ENCODE measurements around the gene IVL.

The IVL gene

GRCh38 chr1:152942161-152942560, 33.8 kb downstream of the IVL start:
- no CpG with 5 or more reads among the region's 2 CpGs for WGBS (ENCODE audit: extremely low coverage, insufficient coverage, low lambda C conversion rate)

GRCh38 chr1:152946248-152946647, 37.9 kb downstream of the IVL start:
- Histone ChIP-seq H3K36me3 (ENCODE audit: control insufficient read depth, insufficient read depth, low read length) (no peaks in the 10 kb centered on the region), H3K4me3 (ENCODE audit: low read length) (no peak overlapping the region), H3K9ac (ENCODE audit: low read length) (no peak overlapping the region), H3K79me2 (ENCODE audit: control insufficient read depth, insufficient read depth, low read length) (no peaks in the 10 kb centered on the region), H3K79me1 (ENCODE audit: low read length) (no peaks in the 10 kb centered on the region), H4K8ac (ENCODE audit: low read depth, low read length) (no peak overlapping the region), H2BK15ac (replicated peaks; ENCODE audit: low read depth) (no peak overlapping the region), H2BK5ac (ENCODE audit: low read length) (no peak overlapping the region), H3K56ac (ENCODE audit: low read length) (no peak overlapping the region), H2BK120ac (ENCODE audit: low read depth, low read length) (no peak overlapping the region), H3K27me3 (ENCODE audit: insufficient read depth, low read length, poor library complexity) (no peaks in the 10 kb centered on the region), H3K4me2 (ENCODE audit: low read length) (no peak overlapping the region), H2AK5ac (ENCODE audit: low read length) (no peak overlapping the region), H3K27ac (ENCODE audit: low read depth, low read length) (no peak overlapping the region), H4K5ac (ENCODE audit: low read length) (no peak overlapping the region), H3K4ac (ENCODE audit: low read depth, low read length) (no peak overlapping the region), H3K4me1 (ENCODE audit: control insufficient read depth, low read depth, low read length) (no peaks in the 10 kb centered on the region), H3K23ac (ENCODE audit: low read length) (no peak overlapping the region), H3K18ac (ENCODE audit: low read length) (no peak overlapping the region)
- no peak for DNase-seq
- WGBS (ENCODE audit: extremely low coverage, insufficient coverage, low lambda C conversion rate): no CpG with 5 or more reads among the region's 3 CpGs

More at GRCh38 chr1:152942161-152942560, 33.8 kb downstream of the IVL start:
- no peak overlapping the region for H2BK15ac ChIP-seq (replicated peaks; ENCODE audit: low read depth)
- H2BK120ac ChIP-seq (ENCODE audit: low read depth, low read length): no peak overlapping the region
- H2BK5ac ChIP-seq (ENCODE audit: low read length): no peak overlapping the region
- H3K79me2 ChIP-seq (ENCODE audit: control insufficient read depth, insufficient read depth, low read length): no peaks in the 10 kb centered on the region
- H3K27ac ChIP-seq (ENCODE audit: low read depth, low read length): no peak overlapping the region
- DNase-seq: no peak
- no peak overlapping the region for H3K9ac ChIP-seq (ENCODE audit: low read length)
- no peak overlapping the region for H3K56ac ChIP-seq (ENCODE audit: low read length)
- no peak overlapping the region for H4K5ac ChIP-seq (ENCODE audit: low read length)
- no peaks in the 10 kb centered on the region for H3K4me1 ChIP-seq (ENCODE audit: control insufficient read depth, low read depth, low read length)
- no peaks in the 10 kb centered on the region for H3K79me1 ChIP-seq (ENCODE audit: low read length)
- no peak overlapping the region for H3K4me3 ChIP-seq (ENCODE audit: low read length)
- no peak overlapping the region for H3K23ac ChIP-seq (ENCODE audit: low read length)
- H3K4ac ChIP-seq (ENCODE audit: low read depth, low read length): no peak overlapping the region
- no peak overlapping the region for H2AK5ac ChIP-seq (ENCODE audit: low read length)
- H3K27me3 ChIP-seq (ENCODE audit: insufficient read depth, low read length, poor library complexity): no peaks in the 10 kb centered on the region
- H3K4me2 ChIP-seq (ENCODE audit: low read length): no peak overlapping the region
- H3K36me3 ChIP-seq (ENCODE audit: control insufficient read depth, insufficient read depth, low read length): no peaks in the 10 kb centered on the region
- H4K8ac ChIP-seq (ENCODE audit: low read depth, low read length): no peak overlapping the region
- no peak overlapping the region for H3K18ac ChIP-seq (ENCODE audit: low read length)

- Histone ChIP-seq H3K18ac (ENCODE audit: low read length) (no peak within 1 kb of the TSS), H3K4me1 (ENCODE audit: control insufficient read depth, low read depth, low read length) (no peaks in the 10 kb centered on the region), H3K36me3 (ENCODE audit: control insufficient read depth, insufficient read depth, low read length) (no peaks in the 10 kb centered on the region), H3K27me3 (ENCODE audit: insufficient read depth, low read length, poor library complexity) (no peaks in the 10 kb centered on the region), H3K9ac (ENCODE audit: low read length) (no peak within 1 kb of the TSS), H3K23ac (ENCODE audit: low read length) (no peak within 1 kb of the TSS), H3K4me3 (ENCODE audit: low read length) (no peak within 1 kb of the TSS), H3K79me1 (ENCODE audit: low read length) (no peaks in the 10 kb centered on the region), H4K5ac (ENCODE audit: low read length) (no peak within 1 kb of the TSS), H2BK15ac (replicated peaks; ENCODE audit: low read depth) (no peak within 1 kb of the TSS), H3K27ac (ENCODE audit: low read depth, low read length) (no peak within 1 kb of the TSS), H3K79me2 (ENCODE audit: control insufficient read depth, insufficient read depth, low read length) (no peaks in the 10 kb centered on the region), H3K56ac (ENCODE audit: low read length) (no peak within 1 kb of the TSS), H2BK120ac (ENCODE audit: low read depth, low read length) (no peak within 1 kb of the TSS), H3K4me2 (ENCODE audit: low read length) (no peak within 1 kb of the TSS), H2AK5ac (ENCODE audit: low read length) (no peak within 1 kb of the TSS), H4K8ac (ENCODE audit: low read depth, low read length) (no peak within 1 kb of the TSS), H2BK5ac (ENCODE audit: low read length) (no peak within 1 kb of the TSS), H3K4ac (ENCODE audit: low read depth, low read length) (no peak within 1 kb of the TSS)
- WGBS (ENCODE audit: extremely low coverage, insufficient coverage, low lambda C conversion rate): no CpG with 5 or more reads among the region's 4 CpGs
- no peak for DNase-seq
Observed at GRCh38 chr1:152946651-152947256, 38.4 kb downstream of the IVL start, which contains the start of gene SPRR5. Gene SPRR5, plus strand, starts transcription at chr1:152947206. Its CDS starts 1,349 bp downstream, at chr1:152948555.

GRCh38 chr1:152951711-152952110, 43.4 kb downstream of the IVL start:
- no peak overlapping the region for H3K4ac ChIP-seq (ENCODE audit: low read depth, low read length)
- H3K79me1 ChIP-seq (ENCODE audit: low read length): no peaks in the 10 kb centered on the region
- no peak overlapping the region for H4K5ac ChIP-seq (ENCODE audit: low read length)
- H3K27ac ChIP-seq (ENCODE audit: low read depth, low read length): no peak overlapping the region
- no peak overlapping the region for H3K23ac ChIP-seq (ENCODE audit: low read length)
- H2AK5ac ChIP-seq (ENCODE audit: low read length): no peak overlapping the region
- no peaks in the 10 kb centered on the region for H3K79me2 ChIP-seq (ENCODE audit: control insufficient read depth, insufficient read depth, low read length)
- no peak for DNase-seq
- H4K8ac ChIP-seq (ENCODE audit: low read depth, low read length): no peak overlapping the region
- H2BK120ac ChIP-seq (ENCODE audit: low read depth, low read length): no peak overlapping the region
- no peak overlapping the region for H3K9ac ChIP-seq (ENCODE audit: low read length)
- no peaks in the 10 kb centered on the region for H3K27me3 ChIP-seq (ENCODE audit: insufficient read depth, low read length, poor library complexity)
- H2BK5ac ChIP-seq (ENCODE audit: low read length): no peak overlapping the region
- H3K4me3 ChIP-seq (ENCODE audit: low read length): no peak overlapping the region
- no peak overlapping the region for H2BK15ac ChIP-seq (replicated peaks; ENCODE audit: low read depth)
- H3K36me3 ChIP-seq (ENCODE audit: control insufficient read depth, insufficient read depth, low read length): no peaks in the 10 kb centered on the region
- H3K4me1 ChIP-seq (ENCODE audit: control insufficient read depth, low read depth, low read length): no peaks in the 10 kb centered on the region
- WGBS (ENCODE audit: extremely low coverage, insufficient coverage, low lambda C conversion rate): no CpG with 5 or more reads among the region's 5 CpGs
- no peak overlapping the region for H3K18ac ChIP-seq (ENCODE audit: low read length)
- H3K56ac ChIP-seq (ENCODE audit: low read length): no peak overlapping the region
- H3K4me2 ChIP-seq (ENCODE audit: low read length): no peak overlapping the region

- Histone ChIP-seq H3K79me2 (ENCODE audit: control insufficient read depth, insufficient read depth, low read length) (no peaks in the 10 kb centered on the region), H3K79me1 (ENCODE audit: low read length) (no peaks in the 10 kb centered on the region), H3K4me2 (ENCODE audit: low read length) (no peak overlapping the region), H3K36me3 (ENCODE audit: control insufficient read depth, insufficient read depth, low read length) (no peaks in the 10 kb centered on the region), H3K27ac (ENCODE audit: low read depth, low read length) (no peak overlapping the region), H4K8ac (ENCODE audit: low read depth, low read length) (no peak overlapping the region), H3K27me3 (ENCODE audit: insufficient read depth, low read length, poor library complexity) (no peaks in the 10 kb centered on the region), H2BK15ac (replicated peaks; ENCODE audit: low read depth) (no peak overlapping the region), H4K5ac (ENCODE audit: low read length) (no peak overlapping the region), H3K4me3 (ENCODE audit: low read length) (no peak overlapping the region), H3K4me1 (ENCODE audit: control insufficient read depth, low read depth, low read length) (no peaks in the 10 kb centered on the region), H3K23ac (ENCODE audit: low read length) (no peak overlapping the region), H2BK120ac (ENCODE audit: low read depth, low read length) (no peak overlapping the region), H3K9ac (ENCODE audit: low read length) (no peak overlapping the region), H3K18ac (ENCODE audit: low read length) (no peak overlapping the region), H2AK5ac (ENCODE audit: low read length) (no peak overlapping the region), H3K4ac (ENCODE audit: low read depth, low read length) (no peak overlapping the region), H3K56ac (ENCODE audit: low read length) (no peak overlapping the region), H2BK5ac (ENCODE audit: low read length) (no peak overlapping the region)
- no peak for DNase-seq
- WGBS (ENCODE audit: extremely low coverage, insufficient coverage, low lambda C conversion rate): no CpG with 5 or more reads among the region's 7 CpGs
Observed at GRCh38 chr1:152953761-152954160, 45.4 kb downstream of the IVL start.

GRCh38 chr1:152954436-152954835, 46.1 kb downstream of the IVL start:
- H3K27me3 ChIP-seq (ENCODE audit: insufficient read depth, low read length, poor library complexity): no peaks in the 10 kb centered on the region
- no CpG with 5 or more reads among the region's 6 CpGs for WGBS (ENCODE audit: extremely low coverage, insufficient coverage, low lambda C conversion rate)
- no peak overlapping the region for H2BK15ac ChIP-seq (replicated peaks; ENCODE audit: low read depth)
- H3K56ac ChIP-seq (ENCODE audit: low read length): no peak overlapping the region
- H3K79me2 ChIP-seq (ENCODE audit: control insufficient read depth, insufficient read depth, low read length): no peaks in the 10 kb centered on the region
- H2BK120ac ChIP-seq (ENCODE audit: low read depth, low read length): no peak overlapping the region
- no peak for DNase-seq
- H2BK5ac ChIP-seq (ENCODE audit: low read length): no peak overlapping the region
- H3K4me3 ChIP-seq (ENCODE audit: low read length): no peak overlapping the region
- H3K18ac ChIP-seq (ENCODE audit: low read length): no peak overlapping the region
- no peak overlapping the region for H3K4me2 ChIP-seq (ENCODE audit: low read length)
- no peaks in the 10 kb centered on the region for H3K79me1 ChIP-seq (ENCODE audit: low read length)
- no peaks in the 10 kb centered on the region for H3K4me1 ChIP-seq (ENCODE audit: control insufficient read depth, low read depth, low read length)
- no peak overlapping the region for H3K23ac ChIP-seq (ENCODE audit: low read length)
- no peak overlapping the region for H3K9ac ChIP-seq (ENCODE audit: low read length)
- no peak overlapping the region for H3K27ac ChIP-seq (ENCODE audit: low read depth, low read length)
- no peak overlapping the region for H2AK5ac ChIP-seq (ENCODE audit: low read length)
- H3K4ac ChIP-seq (ENCODE audit: low read depth, low read length): no peak overlapping the region
- no peak overlapping the region for H4K8ac ChIP-seq (ENCODE audit: low read depth, low read length)
- H3K36me3 ChIP-seq (ENCODE audit: control insufficient read depth, insufficient read depth, low read length): no peaks in the 10 kb centered on the region
- H4K5ac ChIP-seq (ENCODE audit: low read length): no peak overlapping the region

Measured in mesendoderm (in vitro differentiated cells).